ENCODE results near the gene SLC35E4.
"Not testable (repeated sequence)": the region's sequence is repeated elsewhere in the genome, so short reads cannot be mapped to it uniquely, and the experiment has no call there.

Gene SLC35E4

DNA sequence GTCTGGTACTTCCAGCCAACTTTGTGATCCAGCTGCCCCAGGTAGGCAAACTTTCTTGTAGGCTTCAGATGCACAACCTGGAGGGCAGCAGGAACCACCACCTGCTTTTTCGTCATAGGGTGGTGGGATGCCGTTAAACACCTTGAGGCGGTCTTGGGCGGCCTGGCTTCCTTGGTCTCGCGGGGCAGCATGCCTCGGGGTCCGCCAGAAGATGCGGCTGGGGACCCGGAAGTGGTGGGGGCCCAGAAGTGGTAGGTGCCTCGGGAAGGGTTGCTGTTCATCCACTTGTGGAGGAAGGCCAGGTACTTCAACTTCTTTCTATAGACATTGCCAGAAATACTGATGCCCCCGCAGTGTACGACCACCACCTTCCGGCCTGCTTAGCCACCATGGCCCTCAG lies 18.8 kb downstream of the SLC35E4 start:
- no peak for DNase-seq

DNA sequence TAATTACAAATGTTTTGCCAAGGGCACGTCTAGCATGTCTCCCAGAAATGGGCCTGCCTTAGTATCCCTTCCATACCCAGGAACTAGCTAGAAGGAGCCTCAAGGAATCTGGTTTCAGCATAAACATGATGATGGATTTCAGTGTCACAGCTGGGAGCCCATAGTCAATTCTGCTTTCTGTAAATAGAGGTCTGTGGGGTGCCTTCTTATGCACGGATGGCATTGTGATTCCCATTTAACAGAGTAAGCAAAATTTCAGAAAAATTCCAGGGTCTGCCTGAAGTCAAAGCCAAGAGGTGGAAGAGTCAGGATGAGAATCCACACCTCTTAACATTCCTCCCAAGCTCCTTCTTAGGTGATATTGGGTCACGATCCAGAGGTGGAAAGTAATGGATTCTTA lies 20.0 kb downstream of the SLC35E4 start:
- no peak for DNase-seq

DNA sequence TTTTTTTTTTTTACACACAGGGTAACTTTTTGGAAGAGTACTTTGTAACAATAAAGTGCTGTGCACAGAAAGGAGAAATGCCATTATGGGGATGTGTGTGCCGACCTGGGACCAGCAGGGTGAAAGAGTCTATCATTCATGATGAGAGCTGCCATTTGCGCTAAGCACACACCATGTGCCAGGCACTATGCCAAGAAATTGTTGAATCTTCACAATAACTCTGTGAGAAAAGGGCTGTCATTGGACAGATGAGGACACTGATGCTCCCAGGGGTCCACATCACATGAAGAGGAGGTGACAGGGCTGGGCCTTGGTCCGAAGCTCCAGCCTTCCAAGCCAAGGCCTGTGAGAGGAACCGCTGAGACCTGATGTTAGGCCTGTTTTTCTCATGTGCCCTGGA lies 26.5 kb downstream of the SLC35E4 start:
- DNase-seq: peak; percentile 85

DNA sequence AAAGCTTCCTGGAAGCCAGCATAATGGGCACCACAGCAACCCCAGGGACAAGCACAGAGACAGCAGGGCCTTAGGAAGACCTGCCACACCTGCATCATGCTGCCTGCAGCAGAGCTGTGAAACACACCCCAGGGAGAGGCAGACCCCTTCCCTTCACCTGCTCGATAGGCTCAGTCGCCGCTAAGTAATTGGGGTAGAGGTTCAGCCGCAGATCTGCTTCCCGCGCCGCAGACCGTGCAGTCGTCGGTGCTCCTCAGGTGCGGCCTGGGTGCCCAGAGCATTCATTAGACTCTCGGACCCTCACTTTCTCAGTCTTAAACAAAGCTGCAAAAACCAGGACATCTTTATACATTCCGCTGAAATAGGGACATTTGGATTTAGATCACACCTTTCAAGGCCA lies 29.2 kb downstream of the SLC35E4 start:
- DNase-seq: no peak

DNA sequence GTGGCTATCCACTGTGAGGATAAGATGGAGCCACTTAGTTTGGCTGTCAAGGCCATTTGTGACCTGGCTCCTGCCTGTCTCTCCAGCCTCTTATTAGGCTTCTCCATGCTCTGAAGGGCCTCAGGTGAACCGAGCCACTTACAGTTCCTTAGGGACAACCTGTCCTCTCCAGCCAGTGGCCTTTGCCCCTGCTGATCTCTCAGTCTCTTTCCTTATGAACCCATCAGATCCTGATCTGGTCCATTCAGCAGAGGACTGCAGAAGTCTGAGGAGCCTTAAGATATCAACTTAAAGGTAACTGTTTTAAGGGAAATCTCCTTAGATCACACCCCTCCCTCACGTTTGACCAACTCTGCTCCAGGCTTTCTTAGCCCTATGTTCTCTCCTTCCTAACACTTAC lies 29.7 kb downstream of the SLC35E4 start:
- no peak for DNase-seq

DNA sequence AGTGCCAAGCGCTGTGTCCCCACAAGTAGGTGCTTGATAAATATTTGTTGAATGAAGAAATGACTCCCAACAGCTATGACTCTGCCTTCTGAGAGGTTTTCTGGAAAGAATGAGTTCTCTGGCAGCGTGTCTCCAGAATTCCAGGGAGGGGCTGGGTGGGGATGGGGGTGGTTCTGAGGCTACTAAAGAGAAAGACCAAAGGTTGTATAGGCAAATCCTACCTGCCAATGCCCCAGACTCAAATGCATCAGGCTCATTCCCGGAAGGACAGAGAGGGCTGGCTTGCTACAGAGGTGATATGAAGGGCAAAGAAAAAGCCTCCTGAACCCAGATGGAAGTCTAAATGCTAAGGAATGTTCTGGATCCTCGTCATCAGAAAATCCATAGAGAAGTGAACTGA lies 30.2 kb downstream of the SLC35E4 start:
- no peak for DNase-seq

DNA sequence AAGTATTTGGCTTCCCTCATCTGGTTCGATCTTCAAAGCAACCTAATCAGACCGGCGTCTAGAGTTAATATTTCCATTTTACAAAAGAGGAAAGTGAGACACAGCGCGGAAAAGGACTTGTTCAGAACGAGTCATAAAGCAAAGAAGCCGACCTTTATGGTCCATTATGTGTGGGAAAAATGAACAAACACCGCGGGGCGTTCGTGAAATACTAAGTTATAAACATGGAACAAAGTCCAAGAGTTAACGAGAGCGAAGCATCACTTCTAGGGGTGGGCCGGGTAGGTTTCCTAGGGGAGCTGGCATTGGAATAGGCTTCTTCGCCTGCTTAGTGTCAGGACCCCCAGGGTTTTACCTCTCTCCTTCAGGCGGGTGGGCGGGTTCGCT lies 31.5 kb downstream of the SLC35E4 start:
- no peak for DNase-seq

DNA sequence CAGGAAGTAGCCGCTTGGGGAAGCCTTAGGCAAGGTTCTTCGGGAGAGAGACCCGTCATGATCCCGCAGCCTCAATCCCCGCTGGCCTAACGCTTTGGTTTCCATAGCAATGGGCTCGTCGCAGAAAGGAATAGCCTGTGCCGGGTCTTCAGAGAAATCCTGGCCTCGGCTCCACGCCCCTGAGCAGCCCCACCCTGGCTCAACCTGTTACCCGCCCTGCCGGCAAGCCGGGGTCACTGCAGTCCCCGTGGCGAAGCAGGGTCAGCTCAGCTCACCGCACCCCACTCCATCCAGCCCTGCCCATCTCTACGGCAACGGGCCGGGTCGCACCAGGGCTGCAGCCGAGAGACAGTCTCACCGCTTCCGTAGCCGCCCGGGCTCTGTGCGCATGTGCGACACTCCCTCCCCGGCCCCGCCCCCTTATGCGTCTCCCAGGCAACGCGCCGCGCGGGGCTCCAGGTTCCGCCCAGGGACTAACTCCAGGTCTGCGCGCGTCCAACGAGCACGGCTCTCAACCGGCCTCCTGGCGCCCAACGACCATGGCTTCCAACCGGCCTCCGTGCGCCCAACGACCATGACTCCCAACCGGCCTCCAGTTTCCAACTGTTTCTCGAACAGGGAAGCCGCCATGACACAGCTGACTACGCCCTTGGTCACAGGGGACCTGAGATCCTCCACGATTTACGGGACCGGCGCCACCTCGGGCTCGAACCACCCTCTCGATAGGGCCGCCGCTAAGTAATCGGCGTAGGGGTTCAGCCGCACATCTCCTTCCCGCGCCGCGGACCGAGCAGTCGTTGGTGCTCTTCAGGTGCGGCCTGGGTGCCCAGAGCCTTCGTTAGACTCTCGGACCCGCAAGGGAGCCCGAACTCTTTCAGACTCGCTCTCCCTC lies 32.2 kb downstream of the SLC35E4 start, which contains the start of gene DUSP18:
Gene DUSP18 (minus strand): TSS at position 382 of the 892 bp plus-strand sequence. CDS start 3,872 bp downstream, outside the sequence.
- DNase-seq: peak; percentile 90

DNA sequence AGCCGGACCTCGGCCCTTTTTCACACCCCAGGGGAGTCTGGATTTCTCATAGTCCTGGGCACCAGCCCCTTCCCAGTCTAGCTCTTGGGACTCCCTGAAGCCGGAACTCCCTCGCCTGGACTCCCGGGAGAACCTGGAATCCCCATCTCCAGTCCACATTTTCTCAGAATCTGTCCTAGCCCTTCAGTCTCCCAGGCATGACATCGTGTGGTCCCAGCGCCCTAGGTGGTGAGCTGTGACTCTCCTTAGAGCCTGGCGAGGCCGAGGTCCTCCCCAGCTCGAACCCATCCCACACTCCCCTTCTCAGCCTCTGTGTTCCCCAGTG lies 32.8 kb downstream of the SLC35E4 start:
- DNase-seq: no peak

DNA sequence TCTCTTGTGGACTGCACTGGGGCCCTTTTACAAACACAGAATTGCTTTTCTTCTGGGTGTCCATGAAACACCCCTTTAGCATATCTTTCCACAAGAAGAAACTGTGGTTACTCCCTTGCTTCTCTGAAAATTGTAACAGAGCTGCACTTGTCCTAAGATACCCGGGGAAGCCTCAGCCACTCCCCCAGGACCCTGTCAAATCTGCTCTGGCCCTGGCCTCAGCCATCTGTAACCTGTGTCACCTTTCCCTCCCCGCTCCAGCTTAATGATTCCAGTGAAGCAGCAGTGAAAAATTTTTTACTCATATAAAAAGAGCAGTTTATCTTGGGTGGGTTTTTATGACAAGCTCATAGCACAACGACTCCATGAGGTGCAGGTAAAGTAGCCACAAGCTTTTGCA lies 35.5 kb downstream of the SLC35E4 start:
- DNase-seq: no peak

DNA sequence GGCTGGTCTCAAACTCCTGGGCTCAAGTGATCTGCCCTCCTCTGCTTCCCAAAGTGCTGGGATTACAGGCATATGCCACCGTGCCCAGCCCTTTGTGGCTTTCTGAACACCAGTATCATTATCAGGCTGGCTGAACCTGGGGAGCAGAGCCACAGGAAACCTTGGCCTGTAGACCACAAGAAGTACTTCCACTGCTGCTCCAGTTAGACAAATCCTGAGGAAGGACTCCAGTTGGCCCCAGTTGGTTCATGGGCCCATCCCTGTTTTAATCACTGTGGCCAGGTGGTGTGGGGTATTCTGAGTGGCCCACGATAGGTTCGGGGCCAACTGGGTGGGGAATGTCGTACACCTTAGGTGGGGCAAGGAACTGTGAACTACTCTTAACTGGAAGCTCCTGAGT lies 37.6 kb downstream of the SLC35E4 start:
- DNase-seq: no peak

DNA sequence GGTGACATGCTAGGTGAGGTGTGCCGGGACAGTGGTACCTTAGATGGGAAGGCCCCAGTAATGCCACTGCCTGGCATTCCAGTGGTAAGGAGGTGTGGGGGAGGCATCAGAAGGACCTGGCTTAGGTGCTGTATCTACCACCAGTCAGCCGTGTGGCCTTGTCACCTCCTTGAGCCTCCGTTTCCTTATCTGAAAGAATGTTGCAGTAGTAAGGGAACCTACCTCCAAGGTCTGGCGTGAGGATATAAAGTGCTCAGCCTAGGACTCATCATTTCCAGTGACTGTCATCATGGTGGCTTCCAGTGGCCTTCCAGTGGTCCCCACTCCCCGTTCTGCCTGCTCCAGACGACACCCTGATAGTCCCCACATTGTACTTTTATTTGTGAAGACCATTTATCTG lies 38.9 kb downstream of the SLC35E4 start:
- no peak for DNase-seq

DNA sequence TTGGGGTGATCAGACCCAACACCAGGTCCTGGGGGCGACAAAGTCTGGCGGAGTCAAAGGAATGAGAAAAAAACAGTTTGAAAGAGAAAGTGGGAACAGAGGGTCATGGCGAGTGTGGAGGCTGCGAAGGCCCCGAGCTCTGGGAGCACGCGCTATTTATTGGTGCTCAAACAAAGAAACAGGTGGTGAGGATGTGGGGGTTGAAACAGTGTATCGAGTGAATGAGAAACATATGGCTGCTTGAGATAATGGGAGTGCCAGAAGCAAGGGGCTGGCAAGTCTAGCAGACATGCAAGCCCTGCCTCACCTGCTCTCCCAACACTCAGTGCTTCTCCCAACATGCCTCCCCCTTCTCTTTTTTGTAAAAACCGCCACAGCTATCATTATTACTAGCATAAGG lies 39.9 kb downstream of the SLC35E4 start:
- peak; percentile 22 for DNase-seq

DNA sequence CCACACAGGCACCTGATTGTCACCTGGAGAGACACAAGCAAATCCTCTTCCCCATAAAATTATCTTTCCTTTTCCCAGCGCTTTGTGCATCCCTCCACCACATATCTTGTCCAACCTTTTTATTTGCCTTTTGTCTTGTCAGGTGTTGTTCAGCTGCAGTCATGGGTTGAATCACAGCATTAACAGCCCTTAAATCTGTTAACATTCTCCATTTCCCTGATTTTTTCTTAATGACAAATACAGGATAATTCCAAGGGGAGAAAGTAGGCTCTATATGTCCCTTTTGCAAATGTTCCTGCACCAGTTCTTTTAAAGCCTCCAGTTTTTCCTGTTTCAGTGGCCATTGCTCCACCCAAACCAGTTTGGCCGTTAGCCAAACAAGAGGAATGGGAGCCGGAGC lies 41.0 kb downstream of the SLC35E4 start:
- DNase-seq: not testable (repeated sequence)

DNA sequence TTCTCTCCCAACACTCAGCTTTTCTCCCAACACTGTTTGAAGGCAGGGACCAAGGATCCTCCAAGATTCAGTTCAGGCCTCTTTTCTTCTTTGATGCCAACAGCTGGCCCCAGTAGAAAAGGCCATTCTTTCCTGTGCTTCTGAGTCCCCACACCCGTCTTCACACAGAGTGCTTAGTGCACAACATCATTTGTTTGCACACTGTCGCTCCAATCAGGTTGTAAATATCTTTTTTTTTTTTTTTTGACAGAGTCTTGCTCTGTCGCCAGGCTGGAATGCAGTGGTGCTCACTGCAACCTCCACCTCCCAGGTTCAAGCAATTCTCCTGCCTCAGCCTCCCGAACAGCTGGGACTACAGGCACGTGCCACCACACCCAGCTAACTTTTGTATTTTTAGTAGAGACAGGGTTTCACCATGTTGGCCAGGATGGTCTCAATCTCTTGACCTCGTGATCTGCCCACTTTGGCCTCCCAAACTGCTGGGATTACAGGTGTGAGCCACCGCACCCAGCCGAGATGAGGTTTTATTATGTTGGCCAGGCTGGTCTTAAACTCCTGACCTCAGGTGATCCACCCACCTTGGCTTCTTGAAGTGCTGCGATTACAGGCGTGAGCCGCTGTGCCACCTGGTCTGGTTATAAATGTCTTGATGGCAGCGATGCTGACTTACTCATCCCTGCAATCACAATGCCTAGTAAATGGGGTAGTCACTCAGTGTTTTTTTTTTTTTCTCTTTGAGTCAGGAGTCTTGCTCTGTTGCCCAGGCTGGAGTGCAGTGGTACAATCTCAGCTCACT lies 44.5 kb downstream of the SLC35E4 start:
- not testable (repeated sequence) for DNase-seq

DNA sequence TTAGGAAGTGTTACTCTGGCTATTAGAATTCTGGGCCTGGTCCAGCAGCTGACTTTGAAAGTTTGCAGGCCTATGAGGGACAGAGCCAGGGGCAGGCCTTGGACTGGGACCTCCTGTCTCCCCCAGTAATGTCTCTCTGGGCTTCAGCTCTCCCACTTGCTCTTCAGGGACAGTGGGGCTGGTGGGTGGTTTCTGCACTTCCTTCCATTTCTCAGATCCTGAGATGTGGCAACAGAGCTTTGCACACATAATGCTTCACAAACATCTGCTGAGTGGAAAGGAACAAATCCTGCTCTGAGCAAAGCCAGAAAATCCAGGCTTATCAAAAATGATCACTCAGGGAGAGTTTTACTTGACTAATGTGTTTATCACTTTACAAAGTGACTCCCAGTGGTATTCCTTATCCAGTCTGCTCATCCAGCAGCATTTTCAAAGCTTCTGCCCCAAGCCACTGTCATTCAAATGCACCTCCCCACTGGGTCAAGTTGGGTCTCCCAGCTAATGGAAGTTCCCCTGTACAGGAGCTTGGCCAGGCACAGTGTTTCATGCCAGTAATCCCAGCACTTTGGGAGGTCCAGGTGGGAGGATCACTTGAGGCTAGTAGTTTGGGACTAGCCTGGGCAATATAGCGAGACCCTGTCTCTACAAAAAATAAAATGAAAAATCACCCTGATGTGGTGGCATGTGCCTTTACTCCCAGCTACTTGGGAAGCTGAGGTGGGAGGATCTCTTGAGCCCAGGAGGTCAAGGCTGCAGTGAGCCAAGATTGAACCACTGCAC lies 45.6 kb downstream of the SLC35E4 start:
- no peak for DNase-seq

DNA sequence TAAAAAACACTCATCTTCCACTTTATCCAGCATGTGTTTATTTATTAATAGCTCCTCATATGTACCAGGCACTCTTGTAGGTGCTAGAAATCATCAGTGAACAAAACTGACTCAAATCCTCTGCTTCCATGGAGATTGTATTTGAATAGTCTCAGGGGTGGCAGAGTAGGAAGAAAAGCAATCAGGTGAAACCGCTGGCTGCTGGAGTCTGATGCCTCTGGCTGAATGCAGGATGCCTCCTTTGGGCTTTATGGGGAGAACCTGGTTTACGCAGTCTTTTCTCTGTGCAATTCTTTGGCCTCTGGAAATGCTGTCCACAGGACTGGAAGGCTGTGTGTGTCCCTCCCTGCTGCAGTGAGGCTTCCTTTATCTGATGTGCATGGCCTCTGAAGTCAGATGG lies 46.2 kb downstream of the SLC35E4 start:
- no peak for DNase-seq

DNA sequence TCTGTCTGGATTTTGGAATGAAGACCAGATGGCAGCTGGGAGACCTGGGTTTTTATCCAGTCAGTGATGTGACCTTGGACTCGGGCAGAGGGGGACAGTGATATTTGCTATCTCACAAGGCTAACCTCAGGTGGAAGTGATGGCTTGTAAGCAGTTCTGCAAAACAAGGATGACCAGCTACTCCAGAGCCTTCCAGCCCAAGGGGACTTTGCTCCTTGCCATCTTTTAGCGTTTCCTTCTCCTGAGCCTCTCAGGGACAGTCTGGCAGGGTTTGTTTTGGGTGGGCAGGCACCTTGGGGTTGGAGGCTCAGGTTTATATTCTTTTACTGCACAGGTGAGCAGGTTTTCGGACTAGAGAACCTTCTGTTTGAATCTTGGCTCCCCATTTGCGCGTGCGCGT lies 49.6 kb downstream of the SLC35E4 start:
- DNase-seq: no peak

DNA sequence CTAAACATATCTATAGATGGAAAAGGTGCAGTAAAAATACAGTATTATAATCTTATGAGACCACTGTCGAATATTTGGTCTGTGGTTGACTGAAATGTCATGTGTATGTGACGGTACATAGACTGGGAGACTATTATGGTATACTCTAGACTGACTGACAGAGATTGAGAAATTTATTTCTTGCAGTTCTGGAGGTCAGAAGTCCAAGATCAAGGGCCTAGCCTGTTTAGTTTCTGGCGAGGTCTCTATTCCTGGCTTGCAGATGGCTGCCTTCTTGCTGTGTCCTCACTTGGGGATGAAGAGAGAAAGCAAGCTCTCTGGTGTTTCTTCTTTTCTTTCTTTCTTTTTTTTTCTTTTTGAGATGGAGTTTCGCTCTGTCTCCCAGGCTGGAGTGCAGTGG lies 51.8 kb downstream of the SLC35E4 start:
- no peak for DNase-seq

DNA sequence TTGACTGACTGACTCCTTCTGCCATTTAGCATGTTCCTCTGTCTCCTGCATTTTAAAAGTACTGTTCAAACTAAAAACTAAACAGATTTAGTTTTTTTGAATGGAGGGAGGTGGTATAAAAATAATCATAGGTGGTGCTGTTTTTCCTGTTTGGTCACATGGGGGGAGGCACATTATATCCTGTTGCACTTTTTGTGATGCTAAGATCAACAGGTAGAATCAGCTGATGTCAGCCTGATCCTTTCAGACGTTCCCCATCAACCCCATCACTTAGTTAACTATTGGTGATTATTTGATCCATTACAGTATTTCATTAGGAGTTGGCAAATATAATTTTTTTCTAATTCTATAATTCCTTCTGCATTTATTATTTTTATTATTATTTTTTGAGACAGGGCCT lies 54.0 kb downstream of the SLC35E4 start:
- no peak for DNase-seq

DNA sequence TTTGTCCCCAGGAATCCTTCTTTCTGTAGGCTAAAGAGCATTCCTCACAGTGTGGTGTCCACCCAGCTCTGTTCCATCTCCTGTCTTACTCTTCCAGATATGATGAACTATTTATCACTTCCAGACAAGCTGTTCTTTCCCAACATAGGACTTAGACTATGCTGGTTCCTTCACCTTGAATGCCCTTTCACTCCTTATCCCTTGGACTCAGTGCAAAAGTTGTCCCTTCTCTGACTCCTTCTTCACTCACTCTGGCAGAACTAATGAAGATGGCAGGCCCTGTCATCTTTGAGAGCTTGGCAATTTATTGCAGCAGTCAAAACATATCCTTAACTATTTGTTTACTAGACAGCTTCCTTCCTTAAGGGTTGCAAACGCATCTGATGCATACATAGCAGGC lies 55.6 kb downstream of the SLC35E4 start:
- no peak for DNase-seq

DNA sequence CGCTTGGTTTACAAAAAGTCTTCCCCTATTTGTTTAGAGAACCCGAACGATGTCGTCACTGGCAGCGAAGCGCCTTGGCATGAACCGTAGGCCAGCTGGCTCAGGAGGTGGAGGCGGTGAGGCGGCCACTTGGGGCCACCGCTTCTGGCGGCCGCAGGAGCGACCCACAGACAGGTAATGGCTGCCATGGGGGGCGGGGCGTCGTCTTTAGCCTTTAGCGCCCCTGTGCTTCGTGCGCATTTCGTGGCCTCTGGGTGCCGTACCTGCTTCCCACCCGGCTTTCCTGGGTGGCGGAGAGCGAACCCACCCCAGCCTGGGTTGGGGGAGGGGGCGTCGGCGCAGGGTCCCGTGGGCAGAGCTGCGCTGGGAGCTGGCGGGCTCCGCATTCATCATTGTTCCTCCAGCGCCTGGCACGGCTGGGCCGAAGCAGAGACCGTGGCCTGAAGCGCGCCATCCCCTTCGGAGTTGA lies 58.6 kb downstream of the SLC35E4 start:
- DNase-seq: peak; percentile 62

DNA sequence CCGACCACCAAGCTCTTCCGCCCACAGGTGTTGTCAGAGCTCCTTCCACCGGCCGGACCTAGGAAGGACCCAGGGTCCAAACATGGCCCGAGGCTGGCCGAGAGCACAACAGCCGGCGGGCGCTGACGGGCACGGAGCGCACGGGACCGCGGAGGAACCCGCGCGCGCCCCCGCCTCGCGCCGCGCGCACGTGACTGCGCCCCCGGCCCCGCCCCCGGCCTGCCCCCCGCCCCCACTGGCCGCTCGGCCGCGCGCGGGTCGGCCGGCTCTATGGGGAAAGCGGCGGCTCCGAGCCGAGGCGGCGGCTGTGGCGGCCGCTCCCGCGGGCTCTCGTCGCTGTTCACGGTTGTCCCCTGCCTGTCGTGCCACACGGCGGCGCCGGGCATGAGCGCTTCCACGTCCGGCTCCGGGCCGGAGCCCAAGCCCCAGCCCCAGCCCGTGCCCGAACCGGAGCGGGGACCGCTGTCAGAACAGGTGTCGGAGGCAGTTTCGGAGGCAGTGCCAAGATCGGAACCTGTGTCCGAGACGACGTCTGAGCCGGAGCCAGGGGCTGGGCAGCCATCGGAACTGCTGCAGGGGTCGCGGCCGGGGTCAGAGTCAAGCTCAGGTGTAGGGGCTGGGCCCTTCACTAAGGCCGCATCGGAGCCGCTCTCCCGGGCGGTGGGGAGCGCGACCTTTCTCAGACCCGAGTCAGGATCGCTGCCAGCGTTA lies 59.2 kb downstream of the SLC35E4 start, which contains the start of gene OSBP2:
Gene OSBP2 (plus strand): TSS at position 235 of the 711 bp plus-strand sequence. CDS start 36 bp downstream, at position 271.
- DNase-seq: peak; percentile 28
